HepG2 (cell line): ENCODE results near the gene ANAPC1. TPM values are rescaled to one million over a fixed set of nuclear protein-coding genes. Genes with fewer than 3 reads are reported as not detected.

ENCODE experiments used
- HOXA3 ChIP-seq: sonication (generic); formaldehyde crosslinking; IDR thresholded peaks from 2 replicates; pipeline ENCODE4 v1.5.0; 2020; ENCODE audit warnings: missing genetic modification reagents
- KLF6 ChIP-seq: IDR thresholded peaks from 2 replicates; pipeline ENCODE4 v1.8.0; 2016; ENCODE audit warnings: missing biosample characterization, missing genetic modification reagents
- MYC ChIP-seq: sonication (generic); formaldehyde crosslinking; IDR thresholded peaks from 2 replicates; pipeline ENCODE4 v1.9.0; 2021; ENCODE audit warnings: missing genetic modification reagents, borderline replicate concordance
- PHF5A ChIP-seq: IDR thresholded peaks from one replicate; pipeline ENCODE4 v1.6.1; 2018; ENCODE audit warnings: low read depth, missing genetic modification reagents; ENCODE audit not compliant: unreplicated experiment
- ZEB1 ChIP-seq: IDR thresholded peaks from 2 replicates; pipeline ENCODE4 v1.6.1; 2012; ENCODE audit warnings: mild to moderate bottlenecking, low read depth, inconsistent platforms; ENCODE audit not compliant: insufficient replicate concordance
- ZMYM4 ChIP-seq: sonication (generic); formaldehyde crosslinking; IDR thresholded peaks from 2 replicates; pipeline ENCODE4 v1.8.1; 2023; ENCODE audit warnings: mild to moderate bottlenecking, missing genetic modification reagents
- ZNF256 ChIP-seq: sonication (generic); formaldehyde crosslinking; conservative IDR thresholded peaks from 2 replicates; pipeline ENCODE4 v1.4.0; 2020; ENCODE audit warnings: missing genetic modification reagents
- ZNF605 ChIP-seq: sonication (generic); formaldehyde crosslinking; IDR thresholded peaks from 2 replicates; pipeline ENCODE4 v1.8.0; 2022; ENCODE audit warnings: mild to moderate bottlenecking, missing genetic modification reagents
- polyA plus RNA-seq, 8 experiments: library from polyadenylated mRNA; depleted of rRNA in 3 of 8; stranded (reverse) in 7 of 8; unstranded in 1 of 8; fragments of >200 nt; fragmentation: Illumina TruSeq in 4 of 8; extraction: Trizol in 4 of 8; gene quantifications; 2 replicates each; pipeline versions ENCODE4 v1.2.1 to v1.2.3, GENCODE V29; 2011 to 2016; ENCODE audit warnings: low read depth in 4 of 8, missing spikeins in 1 of 8, mixed read lengths in 1 of 8; ENCODE audit not compliant: insufficient read depth in 1 of 8
- total RNA-seq, 5 experiments: library from RNA; depleted of rRNA; stranded (reverse); fragments of >200 nt; fragmentation: Illumina TruSeq; extraction: Trizol; gene quantifications; 2 replicates each; pipeline ENCODE4 v1.2.3, GENCODE V29; 2016; ENCODE audit warnings: low read depth in 1 of 5
- TF ChIP-seq, protein P1 (sequence below): sonication (generic); formaldehyde crosslinking; IDR thresholded peaks from 2 replicates; pipeline ENCODE4 v1.4.0; 2020; ENCODE audit warnings: missing genetic modification reagents, borderline replicate concordance
- TF ChIP-seq, protein P2 (sequence below): sonication (generic); formaldehyde crosslinking; IDR thresholded peaks from 2 replicates; pipeline ENCODE4 v1.4.0; 2020; ENCODE audit warnings: missing genetic modification reagents
- TF ChIP-seq, protein P3 (sequence below): sonication (generic); formaldehyde crosslinking; IDR thresholded peaks from 2 replicates; pipeline ENCODE4 v1.5.1; 2020; ENCODE audit warnings: missing genetic modification reagents, mild to moderate bottlenecking, borderline replicate concordance
- TF ChIP-seq, protein P4 (sequence below): sonication (generic); formaldehyde crosslinking; IDR thresholded peaks from 2 replicates; pipeline ENCODE4 v1.4.0; 2020; ENCODE audit warnings: missing genetic modification reagents
- TF ChIP-seq, protein P5 (sequence below): sonication (generic); formaldehyde crosslinking; IDR thresholded peaks from 2 replicates; pipeline ENCODE4 v1.8.0; 2022; ENCODE audit warnings: missing genetic modification reagents, low read depth, mild to moderate bottlenecking, borderline replicate concordance
- TF ChIP-seq, protein P6 (sequence below): sonication (generic); formaldehyde crosslinking; IDR thresholded peaks from 2 replicates; pipeline ENCODE4 v1.9.0; 2021; ENCODE audit warnings: missing genetic modification reagents, borderline replicate concordance
- TF ChIP-seq, protein P7 (sequence below): sonication (generic); formaldehyde crosslinking; IDR thresholded peaks from 2 replicates; pipeline ENCODE4 v1.5.1; 2020; ENCODE audit warnings: mild to moderate bottlenecking, missing genetic modification reagents, borderline replicate concordance

ANAPC1 gene
- total and polyA plus RNA-seq, 2 of the 13 experiments (the other 11 are each of a cell fraction or from before 2014, with no cell fraction given): 50.0 to 89.7 TPM

DNA sequence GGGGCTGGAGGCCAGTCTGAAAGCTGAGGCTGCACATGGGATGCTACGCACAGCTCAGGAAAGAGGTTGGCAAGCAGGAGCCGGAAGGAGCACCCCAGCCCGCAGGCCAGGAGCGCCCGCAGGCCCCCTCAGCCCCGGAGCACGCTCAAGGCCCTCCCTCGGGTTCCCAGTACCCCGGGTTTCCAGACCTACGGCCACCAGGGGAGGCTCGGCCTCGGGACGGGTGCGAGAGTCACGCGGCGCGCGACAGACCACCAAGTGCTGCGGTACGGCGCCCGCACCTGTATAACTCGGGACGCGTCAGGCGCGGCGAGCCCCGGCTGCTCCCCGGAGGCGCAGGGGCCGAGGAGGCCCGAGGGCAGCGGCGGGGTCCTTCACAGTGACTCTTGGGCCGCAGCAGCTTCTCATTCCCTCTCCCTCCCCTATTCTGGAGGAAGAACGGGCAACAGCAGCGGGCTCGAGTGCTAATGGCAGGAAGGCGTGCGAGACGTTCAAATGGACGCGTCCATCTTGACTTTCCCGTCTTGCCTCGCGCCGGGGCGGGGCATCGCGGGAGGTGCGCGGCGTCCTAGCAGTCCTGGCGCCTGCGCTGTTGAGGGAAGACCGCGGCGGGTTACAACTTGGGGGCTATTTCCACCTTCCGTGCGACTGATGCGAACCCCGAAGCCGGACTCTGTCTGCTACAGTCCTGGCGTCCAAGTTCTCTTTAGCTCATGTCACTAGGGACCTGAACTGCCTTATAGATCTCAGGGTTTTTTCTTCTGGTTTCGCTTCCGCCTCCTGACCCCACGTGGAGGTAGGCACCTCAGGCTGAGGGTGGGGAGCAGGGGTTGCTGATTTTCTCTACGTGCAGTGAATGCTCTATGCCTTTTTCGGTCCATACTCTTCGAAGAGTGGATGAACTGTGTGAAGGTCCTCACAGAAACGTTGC lies at the start of gene ANAPC1 (continued):
- TF ChIP-seq, protein P1, sequence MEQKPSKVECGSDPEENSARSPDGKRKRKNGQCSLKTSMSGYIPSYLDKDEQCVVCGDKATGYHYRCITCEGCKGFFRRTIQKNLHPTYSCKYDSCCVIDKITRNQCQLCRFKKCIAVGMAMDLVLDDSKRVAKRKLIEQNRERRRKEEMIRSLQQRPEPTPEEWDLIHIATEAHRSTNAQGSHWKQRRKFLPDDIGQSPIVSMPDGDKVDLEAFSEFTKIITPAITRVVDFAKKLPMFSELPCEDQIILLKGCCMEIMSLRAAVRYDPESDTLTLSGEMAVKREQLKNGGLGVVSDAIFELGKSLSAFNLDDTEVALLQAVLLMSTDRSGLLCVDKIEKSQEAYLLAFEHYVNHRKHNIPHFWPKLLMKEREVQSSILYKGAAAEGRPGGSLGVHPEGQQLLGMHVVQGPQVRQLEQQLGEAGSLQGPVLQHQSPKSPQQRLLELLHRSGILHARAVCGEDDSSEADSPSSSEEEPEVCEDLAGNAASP (CRISPR knock-in tag): peak; percentile 24; the same call in 1 of the 2 replicates
- TF ChIP-seq HOXA3: peak; percentile 94
- TF ChIP-seq KLF6 (CRISPR knock-in tag): peak; percentile 86; the same call in 1 of the 2 replicates
- TF ChIP-seq, protein P2, sequence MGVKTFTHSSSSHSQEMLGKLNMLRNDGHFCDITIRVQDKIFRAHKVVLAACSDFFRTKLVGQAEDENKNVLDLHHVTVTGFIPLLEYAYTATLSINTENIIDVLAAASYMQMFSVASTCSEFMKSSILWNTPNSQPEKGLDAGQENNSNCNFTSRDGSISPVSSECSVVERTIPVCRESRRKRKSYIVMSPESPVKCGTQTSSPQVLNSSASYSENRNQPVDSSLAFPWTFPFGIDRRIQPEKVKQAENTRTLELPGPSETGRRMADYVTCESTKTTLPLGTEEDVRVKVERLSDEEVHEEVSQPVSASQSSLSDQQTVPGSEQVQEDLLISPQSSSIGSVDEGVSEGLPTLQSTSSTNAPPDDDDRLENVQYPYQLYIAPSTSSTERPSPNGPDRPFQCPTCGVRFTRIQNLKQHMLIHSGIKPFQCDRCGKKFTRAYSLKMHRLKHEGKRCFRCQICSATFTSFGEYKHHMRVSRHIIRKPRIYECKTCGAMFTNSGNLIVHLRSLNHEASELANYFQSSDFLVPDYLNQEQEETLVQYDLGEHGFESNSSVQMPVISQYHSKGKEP: peak; percentile 88; the same call in 1 of the 2 replicates
- TF ChIP-seq, protein P3, sequence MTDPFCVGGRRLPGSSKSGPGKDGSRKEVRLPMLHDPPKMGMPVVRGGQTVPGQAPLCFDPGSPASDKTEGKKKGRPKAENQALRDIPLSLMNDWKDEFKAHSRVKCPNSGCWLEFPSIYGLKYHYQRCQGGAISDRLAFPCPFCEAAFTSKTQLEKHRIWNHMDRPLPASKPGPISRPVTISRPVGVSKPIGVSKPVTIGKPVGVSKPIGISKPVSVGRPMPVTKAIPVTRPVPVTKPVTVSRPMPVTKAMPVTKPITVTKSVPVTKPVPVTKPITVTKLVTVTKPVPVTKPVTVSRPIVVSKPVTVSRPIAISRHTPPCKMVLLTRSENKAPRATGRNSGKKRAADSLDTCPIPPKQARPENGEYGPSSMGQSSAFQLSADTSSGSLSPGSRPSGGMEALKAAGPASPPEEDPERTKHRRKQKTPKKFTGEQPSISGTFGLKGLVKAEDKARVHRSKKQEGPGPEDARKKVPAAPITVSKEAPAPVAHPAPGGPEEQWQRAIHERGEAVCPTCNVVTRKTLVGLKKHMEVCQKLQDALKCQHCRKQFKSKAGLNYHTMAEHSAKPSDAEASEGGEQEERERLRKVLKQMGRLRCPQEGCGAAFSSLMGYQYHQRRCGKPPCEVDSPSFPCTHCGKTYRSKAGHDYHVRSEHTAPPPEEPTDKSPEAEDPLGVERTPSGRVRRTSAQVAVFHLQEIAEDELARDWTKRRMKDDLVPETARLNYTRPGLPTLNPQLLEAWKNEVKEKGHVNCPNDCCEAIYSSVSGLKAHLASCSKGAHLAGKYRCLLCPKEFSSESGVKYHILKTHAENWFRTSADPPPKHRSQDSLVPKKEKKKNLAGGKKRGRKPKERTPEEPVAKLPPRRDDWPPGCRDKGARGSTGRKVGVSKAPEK (CRISPR knock-in tag): peak; percentile 90; the same call in 1 of the 2 replicates
- peak; percentile 97 for TF ChIP-seq MYC (CRISPR knock-in tag)
- TF ChIP-seq PHF5A: peak; percentile 40
- TF ChIP-seq ZNF256 (CRISPR knock-in tag): peak; percentile 85
- TF ChIP-seq, protein P4, sequence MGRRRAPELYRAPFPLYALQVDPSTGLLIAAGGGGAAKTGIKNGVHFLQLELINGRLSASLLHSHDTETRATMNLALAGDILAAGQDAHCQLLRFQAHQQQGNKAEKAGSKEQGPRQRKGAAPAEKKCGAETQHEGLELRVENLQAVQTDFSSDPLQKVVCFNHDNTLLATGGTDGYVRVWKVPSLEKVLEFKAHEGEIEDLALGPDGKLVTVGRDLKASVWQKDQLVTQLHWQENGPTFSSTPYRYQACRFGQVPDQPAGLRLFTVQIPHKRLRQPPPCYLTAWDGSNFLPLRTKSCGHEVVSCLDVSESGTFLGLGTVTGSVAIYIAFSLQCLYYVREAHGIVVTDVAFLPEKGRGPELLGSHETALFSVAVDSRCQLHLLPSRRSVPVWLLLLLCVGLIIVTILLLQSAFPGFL (CRISPR knock-in tag): peak; percentile 16; the same call in 1 of the 2 replicates
- TF ChIP-seq, protein P5, sequence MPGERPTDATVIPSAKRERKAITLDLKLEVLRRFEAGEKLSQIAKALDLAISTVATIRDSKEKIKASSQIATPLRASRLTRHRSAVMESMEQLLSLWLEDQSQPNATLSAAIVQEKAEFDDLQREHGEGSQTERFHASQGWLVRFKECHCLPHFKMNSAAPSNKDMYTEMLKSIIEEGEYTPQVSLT (CRISPR knock-in tag): no peak
- TF ChIP-seq, protein P6, sequence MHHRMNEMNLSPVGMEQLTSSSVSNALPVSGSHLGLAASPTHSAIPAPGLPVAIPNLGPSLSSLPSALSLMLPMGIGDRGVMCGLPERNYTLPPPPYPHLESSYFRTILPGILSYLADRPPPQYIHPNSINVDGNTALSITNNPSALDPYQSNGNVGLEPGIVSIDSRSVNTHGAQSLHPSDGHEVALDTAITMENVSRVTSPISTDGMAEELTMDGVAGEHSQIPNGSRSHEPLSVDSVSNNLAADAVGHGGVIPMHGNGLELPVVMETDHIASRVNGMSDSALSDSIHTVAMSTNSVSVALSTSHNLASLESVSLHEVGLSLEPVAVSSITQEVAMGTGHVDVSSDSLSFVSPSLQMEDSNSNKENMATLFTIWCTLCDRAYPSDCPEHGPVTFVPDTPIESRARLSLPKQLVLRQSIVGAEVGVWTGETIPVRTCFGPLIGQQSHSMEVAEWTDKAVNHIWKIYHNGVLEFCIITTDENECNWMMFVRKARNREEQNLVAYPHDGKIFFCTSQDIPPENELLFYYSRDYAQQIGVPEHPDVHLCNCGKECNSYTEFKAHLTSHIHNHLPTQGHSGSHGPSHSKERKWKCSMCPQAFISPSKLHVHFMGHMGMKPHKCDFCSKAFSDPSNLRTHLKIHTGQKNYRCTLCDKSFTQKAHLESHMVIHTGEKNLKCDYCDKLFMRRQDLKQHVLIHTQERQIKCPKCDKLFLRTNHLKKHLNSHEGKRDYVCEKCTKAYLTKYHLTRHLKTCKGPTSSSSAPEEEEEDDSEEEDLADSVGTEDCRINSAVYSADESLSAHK (CRISPR knock-in tag): no peak; the same call in 1 of the 2 replicates
- TF ChIP-seq ZEB1: peak; percentile 86
- no peak; the same call in 1 of the 2 replicates for TF ChIP-seq ZNF605 (CRISPR knock-in tag)
- TF ChIP-seq, protein P7, sequence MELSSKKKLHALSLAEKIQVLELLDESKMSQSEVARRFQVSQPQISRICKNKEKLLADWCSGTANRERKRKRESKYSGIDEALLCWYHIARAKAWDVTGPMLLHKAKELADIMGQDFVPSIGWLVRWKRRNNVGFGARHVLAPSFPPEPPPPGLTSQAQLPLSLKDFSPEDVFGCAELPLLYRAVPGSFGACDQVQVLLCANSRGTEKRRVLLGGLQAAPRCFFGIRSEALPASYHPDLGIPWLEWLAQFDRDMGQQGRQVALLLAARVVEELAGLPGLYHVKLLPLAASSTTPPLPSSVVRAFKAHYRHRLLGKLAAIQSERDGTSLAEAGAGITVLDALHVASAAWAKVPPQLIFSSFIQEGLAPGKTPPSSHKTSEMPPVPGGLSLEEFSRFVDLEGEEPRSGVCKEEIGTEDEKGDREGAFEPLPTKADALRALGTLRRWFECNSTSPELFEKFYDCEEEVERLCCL (CRISPR knock-in tag): peak; percentile 90; the same call in 1 of the 2 replicates
- peak; percentile 79; the same call in 1 of the 2 replicates for TF ChIP-seq ZMYM4
